Measurements from ENCODE around the gene TBXA2R. TPM values are rescaled to one million over a fixed set of nuclear protein-coding genes. Genes with fewer than 3 reads are reported as not detected.
A peak's percentile ranks its signal among the peaks of the same experiment; 100 is the strongest.

TBXA2R gene
- total and polyA plus RNA-seq, 2 of the 4 experiments (the other 2 are of a cell fraction), result 0.36 to 2.3 TPM

- Histone ChIP-seq H2BK120ac (ENCODE audit: low read depth, low read length) (peak overlapping the region; percentile 19), H3K4me3 (ENCODE audit: insufficient read depth, low read depth, low read length) (no peak overlapping the region), H3K4ac (ENCODE audit: low read depth, low read length) (peak overlapping the region; percentile 33; the same call in 1 of the 2 replicates), H2AK9ac (replicated peaks; ENCODE audit: low read depth, low read length, poor library complexity) (peak overlapping the region; percentile 98), H3K56ac (ENCODE audit: extremely low read depth, insufficient read depth, low read length) (no peak overlapping the region), H2AFZ (replicated peaks; ENCODE audit: low read length, poor library complexity) (peak overlapping the region; percentile 96), H2BK15ac (ENCODE audit: low read depth, low read length) (peak overlapping the region; percentile 28; the same call in 1 of the 3 replicates), H3K4me2 (ENCODE audit: low read depth, low read length) (no peak overlapping the region), H3K14ac (replicated peaks; ENCODE audit: low read depth, low read length) (no peak overlapping the region), H4K5ac (ENCODE audit: low read depth, low read length) (no peak overlapping the region; the same call in 1 of the 2 replicates), H3K18ac (ENCODE audit: low read depth, low read length) (no peak overlapping the region; the same call in 1 of the 2 replicates), H3K27ac (ENCODE audit: insufficient read depth, low read length) (peak overlapping the region; percentile 66), H4K91ac (ENCODE audit: insufficient read depth, low read depth, low read length) (peak overlapping the region; percentile 62; the same call in 1 of the 2 replicates), H3K36me3 (ENCODE audit: control insufficient read depth, insufficient read depth, low read length) (peaks cover 67% of the 10 kb centered on the region), H3K79me1 (ENCODE audit: low read depth in 1 of 2, low read length in 2 of 2) (peaks cover 6 to 16% of the 10 kb centered on the region in 2 experiments), H2BK5ac (ENCODE audit: low read depth, low read length, poor library complexity, severe bottlenecking) (peak overlapping the region; percentile 82), H3K27me3 (ENCODE audit: control insufficient read depth, insufficient read depth, low read length) (no peaks in the 10 kb centered on the region), H4K20me1 (ENCODE audit: insufficient read depth, low read length) (no peaks in the 10 kb centered on the region), H2BK20ac (ENCODE audit: low read depth, low read length) (0 out of 2 replicates have a peak overlapping the region, but pooled peaks have one; percentile 29), H3K9ac (ENCODE audit: low read depth, low read length) (no peak overlapping the region), H3K9me3 (ENCODE audit: control insufficient read depth, insufficient read depth, low read length) (no peaks in the 10 kb centered on the region), H3K9me1 (ENCODE audit: insufficient read depth, low read length) (peaks cover 3% of the 10 kb centered on the region; the same call in 1 of the 2 replicates), H3K4me1 (ENCODE audit: control insufficient read depth, insufficient read depth, low read length) (peaks cover 3% of the 10 kb centered on the region), H2AK5ac (ENCODE audit: low read depth, low read length) (peak overlapping the region; percentile 42), H4K8ac (ENCODE audit: low read depth in 2 of 2, low read length in 2 of 2) (peak overlapping the region in 1 of 2 experiments; percentile 24; a peak in 2 of 4 replicates), H3K23ac (ENCODE audit: low read depth, low read length) (no peak overlapping the region)
- TF ChIP-seq FOS (IDR thresholded peaks at IDR 0.05; ENCODE audit: low read depth, low read length) (no peak), MXI1 (IDR thresholded peaks at IDR 0.05; ENCODE audit: borderline replicate concordance, low read depth, low read length) (no peak), SMC3 (IDR thresholded peaks at IDR 0.05; ENCODE audit: low read depth, low read length) (no peak), MAFK (IDR thresholded peaks at IDR 0.05; ENCODE audit: low read depth, low read length) (no peak), MAZ (IDR thresholded peaks at IDR 0.05; ENCODE audit: borderline replicate concordance, low read depth, low read length) (no peak), RFX5 (IDR thresholded peaks at IDR 0.05; ENCODE audit: low read depth, low read length) (no peak), CHD1 (IDR thresholded peaks at IDR 0.05; ENCODE audit: low read depth, low read length) (no peak), ELK1 (IDR thresholded peaks at IDR 0.05; ENCODE audit: borderline replicate concordance, low read depth, low read length) (no peak)
- TF ChIP-seq, protein P1, sequence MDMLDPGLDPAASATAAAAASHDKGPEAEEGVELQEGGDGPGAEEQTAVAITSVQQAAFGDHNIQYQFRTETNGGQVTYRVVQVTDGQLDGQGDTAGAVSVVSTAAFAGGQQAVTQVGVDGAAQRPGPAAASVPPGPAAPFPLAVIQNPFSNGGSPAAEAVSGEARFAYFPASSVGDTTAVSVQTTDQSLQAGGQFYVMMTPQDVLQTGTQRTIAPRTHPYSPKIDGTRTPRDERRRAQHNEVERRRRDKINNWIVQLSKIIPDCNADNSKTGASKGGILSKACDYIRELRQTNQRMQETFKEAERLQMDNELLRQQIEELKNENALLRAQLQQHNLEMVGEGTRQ (IDR thresholded peaks at IDR 0.05; ENCODE audit: low read depth, low read length), result no peak
- ATAC-seq (ENCODE audit: low read depth), result peak; percentile 10; the same call in 1 of the 2 replicates
- DNase-seq, result peak; percentile 13
- ChIA-PET CTCF (no interaction called here), POLR2A (ENCODE audit: unreplicated experiment) (no interaction called here)
- in situ Hi-C loops (cut with MboI; ENCODE audit: low sequenced_read_pairs) (no loop called here), dilution Hi-C loops (cut with HindIII; ENCODE audit: low sequenced_read_pairs, unreplicated experiment) (no loop called here), intact Hi-C loops (cut with micrococcal nuclease) (no loop called here)
- WGBS, 2 experiments (ENCODE audit: extremely low coverage in 2 of 2, insufficient read length in 1 of 2), result 89% methylated on average over 31 of the region's 36 CpGs; no CpG with 5 or more reads in 1 of the 2 experiments
- no TSS peak for BruUV-seq (replicated peaks)
These were observed 49.5 kb upstream of the TBXA2R start for GRCh38 chr19:3656073-3656746.
